ENCODE measurements around the gene TTC7B. TPM values are rescaled to one million over a fixed set of nuclear protein-coding genes. Genes with fewer than 3 reads are reported as not detected.

The TTC7B gene
- total and polyA plus RNA-seq, 9 of the 15 experiments (the other 6 are each of a cell fraction or from before 2014, with no cell fraction given) = 2.2 to 77.2 (median 36.7) TPM

DNA sequence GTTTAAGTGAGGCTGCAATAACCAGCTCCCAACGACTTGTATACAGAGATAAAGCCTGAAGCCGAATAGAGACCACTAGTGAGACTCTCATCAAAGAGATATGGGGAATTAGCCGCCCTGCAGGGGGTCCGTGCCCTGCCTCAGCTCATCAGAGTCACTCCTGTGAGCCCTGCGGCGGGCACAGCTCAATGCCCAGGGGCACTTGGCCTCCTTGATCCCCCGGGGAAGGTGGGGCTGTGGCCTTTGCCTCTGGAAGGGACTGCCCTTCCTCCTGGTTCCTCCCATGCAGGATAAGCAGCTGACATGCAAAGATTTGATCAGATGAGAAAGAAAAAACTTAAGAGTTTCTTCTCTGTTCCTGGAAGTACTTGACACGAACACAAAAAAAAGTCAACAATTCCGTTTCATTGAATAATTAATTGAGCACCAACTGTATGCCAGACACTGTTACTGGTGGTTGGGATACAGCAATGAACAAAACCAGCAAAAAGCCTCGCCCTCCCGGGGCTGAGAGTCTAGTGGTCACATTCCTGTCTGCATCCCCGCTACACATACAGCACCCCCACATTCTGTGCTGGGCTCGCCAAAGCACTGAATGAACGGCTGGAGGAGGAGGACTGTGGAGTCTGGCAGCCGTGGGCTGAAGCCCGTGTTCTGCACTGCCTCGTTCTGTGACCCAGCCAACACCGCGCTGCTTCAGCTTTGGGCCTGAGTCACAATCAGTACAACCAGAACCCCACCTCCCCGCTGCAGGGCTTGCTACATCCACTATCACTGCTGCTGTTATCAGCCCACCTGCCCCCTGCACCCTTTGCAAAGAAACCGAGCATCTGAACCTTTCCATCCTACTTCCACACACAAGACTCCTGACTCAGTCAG, 10.3 kb downstream of the TTC7B start (continued):
- TF ChIP-seq, protein P1, sequence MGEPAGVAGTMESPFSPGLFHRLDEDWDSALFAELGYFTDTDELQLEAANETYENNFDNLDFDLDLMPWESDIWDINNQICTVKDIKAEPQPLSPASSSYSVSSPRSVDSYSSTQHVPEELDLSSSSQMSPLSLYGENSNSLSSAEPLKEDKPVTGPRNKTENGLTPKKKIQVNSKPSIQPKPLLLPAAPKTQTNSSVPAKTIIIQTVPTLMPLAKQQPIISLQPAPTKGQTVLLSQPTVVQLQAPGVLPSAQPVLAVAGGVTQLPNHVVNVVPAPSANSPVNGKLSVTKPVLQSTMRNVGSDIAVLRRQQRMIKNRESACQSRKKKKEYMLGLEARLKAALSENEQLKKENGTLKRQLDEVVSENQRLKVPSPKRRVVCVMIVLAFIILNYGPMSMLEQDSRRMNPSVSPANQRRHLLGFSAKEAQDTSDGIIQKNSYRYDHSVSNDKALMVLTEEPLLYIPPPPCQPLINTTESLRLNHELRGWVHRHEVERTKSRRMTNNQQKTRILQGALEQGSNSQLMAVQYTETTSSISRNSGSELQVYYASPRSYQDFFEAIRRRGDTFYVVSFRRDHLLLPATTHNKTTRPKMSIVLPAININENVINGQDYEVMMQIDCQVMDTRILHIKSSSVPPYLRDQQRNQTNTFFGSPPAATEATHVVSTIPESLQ (CRISPR knock-in tag; IDR thresholded peaks at IDR 0.05) = no peak
- TF ChIP-seq NCOA2 (IDR thresholded peaks at IDR 0.05; ENCODE audit: partially characterized antibody in 2 of 2) (no peak), CHD1 (IDR thresholded peaks at IDR 0.05; ENCODE audit: low read length) (no peak), ZNF212 (CRISPR knock-in tag; IDR thresholded peaks at IDR 0.05) (no peak), ZNF140 (CRISPR knock-in tag; IDR thresholded peaks at IDR 0.05) (no peak), TCF7L2 (IDR thresholded peaks at IDR 0.05; ENCODE audit: low read depth, low read length) (no peak), ZNF316 (IDR thresholded peaks at IDR 0.05) (no peak), HDAC3 (IDR thresholded peaks at IDR 0.05; ENCODE audit: borderline replicate concordance, partially characterized antibody) (no peak), SRSF1 (IDR thresholded peaks at IDR 0.05; ENCODE audit: low read depth, low read length) (no peak), MCM5 (IDR thresholded peaks at IDR 0.05; ENCODE audit: low read depth) (no peak), NCOR1 (IDR thresholded peaks at IDR 0.05) (peak; percentile 60), ZNF75A (CRISPR knock-in tag; IDR thresholded peaks at IDR 0.05) (no peak), ARID1B (IDR thresholded peaks at IDR 0.05) (peak; percentile 76), CBX3 (IDR thresholded peaks at IDR 0.05; ENCODE audit: borderline replicate concordance in 1 of 2, low read length in 2 of 2) (no peak), MIER1 (IDR thresholded peaks at IDR 0.05; ENCODE audit: low read depth) (no peak), SMAD3 (CRISPR knock-in tag; conservative IDR thresholded peaks at IDR 0.05) (no peak)
- TF ChIP-seq, protein P2, sequence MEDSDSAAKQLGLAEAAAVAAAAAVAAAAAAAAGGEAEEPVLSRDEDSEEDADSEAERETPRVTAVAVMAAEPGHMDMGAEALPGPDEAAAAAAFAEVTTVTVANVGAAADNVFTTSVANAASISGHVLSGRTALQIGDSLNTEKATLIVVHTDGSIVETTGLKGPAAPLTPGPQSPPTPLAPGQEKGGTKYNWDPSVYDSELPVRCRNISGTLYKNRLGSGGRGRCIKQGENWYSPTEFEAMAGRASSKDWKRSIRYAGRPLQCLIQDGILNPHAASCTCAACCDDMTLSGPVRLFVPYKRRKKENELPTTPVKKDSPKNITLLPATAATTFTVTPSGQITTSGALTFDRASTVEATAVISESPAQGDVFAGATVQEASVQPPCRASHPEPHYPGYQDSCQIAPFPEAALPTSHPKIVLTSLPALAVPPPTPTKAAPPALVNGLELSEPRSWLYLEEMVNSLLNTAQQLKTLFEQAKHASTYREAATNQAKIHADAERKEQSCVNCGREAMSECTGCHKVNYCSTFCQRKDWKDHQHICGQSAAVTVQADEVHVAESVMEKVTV (CRISPR knock-in tag; IDR thresholded peaks at IDR 0.05) = no peak

All from K562 (cell line).